ENCODE measurements around the gene EHD1. TPM values are rescaled to one million over a fixed set of nuclear protein-coding genes. Genes with fewer than 3 reads are reported as not detected.
"Not testable (repeated sequence)": the region's sequence is repeated elsewhere in the genome, so short reads cannot be mapped to it uniquely, and the experiment has no call there.

The EHD1 gene
- total RNA-seq, 1 donor from 2014 or later: 47.4 TPM

DNA sequence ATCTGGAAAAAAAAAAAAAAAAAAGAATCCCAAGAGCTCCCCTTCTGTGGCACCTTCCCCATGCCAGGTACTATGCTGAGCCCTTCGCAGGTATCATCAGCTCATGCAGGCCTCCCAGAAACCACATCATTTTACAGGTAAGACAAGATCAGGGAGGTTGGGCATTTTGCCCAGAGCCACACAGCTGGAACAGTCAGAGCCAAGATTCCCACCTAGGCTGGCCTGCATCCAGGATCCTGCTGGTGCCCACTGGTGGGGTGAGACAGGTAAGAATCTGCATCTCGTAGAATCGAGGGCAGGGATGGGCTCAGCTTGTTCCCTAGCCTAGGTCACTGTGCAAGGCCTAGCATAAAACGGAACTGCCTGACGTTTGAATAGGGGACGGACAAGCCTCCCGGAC, 52.4 kb downstream of the EHD1 start:
- intact Hi-C loops (cut with DNase I): no loop called here
- no peak for DNase-seq
- ATAC-seq (ENCODE audit: poor library complexity): no peak

DNA sequence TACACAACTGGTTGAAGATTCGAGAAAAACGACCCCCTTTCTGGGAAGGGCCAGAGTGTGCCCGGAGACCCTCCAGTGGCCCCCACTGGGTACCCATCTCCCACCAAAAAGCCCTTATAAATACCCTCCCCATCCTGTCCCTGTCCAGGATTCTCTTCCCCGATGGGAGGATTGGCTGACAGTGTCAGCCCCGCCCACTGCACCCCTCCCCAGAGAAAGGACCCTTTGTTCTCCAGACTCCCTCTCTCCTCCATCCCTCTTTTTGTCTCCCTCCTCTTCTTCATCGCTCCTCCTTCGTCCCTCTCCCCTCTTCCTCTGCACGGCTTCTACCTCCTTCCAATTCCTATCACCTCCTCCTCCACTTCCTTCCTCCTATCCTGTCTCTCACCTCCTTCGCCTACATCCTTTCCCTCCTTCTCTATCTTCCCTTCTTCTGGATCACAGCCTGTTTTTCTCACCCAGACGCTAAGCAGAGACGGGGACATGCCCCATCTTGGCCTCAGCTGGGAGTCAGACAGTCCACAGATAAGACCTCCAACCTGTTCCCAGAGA, 54.8 kb downstream of the EHD1 start:
- intact Hi-C loops (cut with DNase I): no loop called here
- DNase-seq (no peak), ATAC-seq (ENCODE audit: poor library complexity) (no peak)

DNA sequence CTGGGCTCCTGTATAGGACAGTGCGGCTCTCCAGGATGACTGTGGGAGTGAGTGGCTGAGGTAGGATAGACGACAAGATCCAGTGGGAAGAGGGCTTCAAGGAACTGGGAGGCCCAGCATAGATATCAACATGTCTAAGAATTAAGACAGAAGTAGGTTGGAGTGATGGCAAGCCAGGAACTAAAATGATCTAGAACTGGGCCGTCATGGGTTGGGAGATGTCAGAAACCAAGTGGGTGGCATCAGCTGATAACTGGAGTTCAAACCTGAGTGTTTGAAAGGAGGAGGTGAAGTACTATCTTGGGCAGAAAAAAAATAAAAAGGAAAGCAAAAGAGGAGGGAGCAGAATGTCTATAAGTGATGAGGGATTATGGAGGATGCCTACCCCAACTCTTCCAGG, 60.9 kb downstream of the EHD1 start:
- intact Hi-C loops (cut with DNase I): no loop called here
- DNase-seq: no peak
- no peak for ATAC-seq (ENCODE audit: poor library complexity)

DNA sequence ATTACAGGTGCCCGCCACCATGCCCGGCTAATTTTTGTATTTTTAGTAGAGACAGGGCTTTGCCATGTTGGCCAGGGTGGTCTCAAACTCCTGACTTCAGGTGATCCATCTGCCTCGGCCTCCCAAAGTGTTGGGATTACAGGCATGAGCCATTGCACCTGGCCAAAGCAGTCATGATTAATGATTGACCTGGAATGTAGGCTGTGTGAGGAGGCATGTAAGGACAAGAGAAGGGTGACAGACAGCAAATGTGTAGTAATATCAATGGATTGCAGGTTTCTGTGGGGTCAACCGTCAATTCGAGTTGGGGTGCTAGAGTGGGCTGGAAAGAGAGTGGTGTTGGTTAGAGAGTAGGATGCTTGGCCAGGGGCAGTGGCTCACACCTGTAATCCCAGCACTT, 63.0 kb downstream of the EHD1 start:
- intact Hi-C loops (cut with DNase I); DNase-seq; ATAC-seq (ENCODE audit: poor library complexity): not testable (repeated sequence)

DNA sequence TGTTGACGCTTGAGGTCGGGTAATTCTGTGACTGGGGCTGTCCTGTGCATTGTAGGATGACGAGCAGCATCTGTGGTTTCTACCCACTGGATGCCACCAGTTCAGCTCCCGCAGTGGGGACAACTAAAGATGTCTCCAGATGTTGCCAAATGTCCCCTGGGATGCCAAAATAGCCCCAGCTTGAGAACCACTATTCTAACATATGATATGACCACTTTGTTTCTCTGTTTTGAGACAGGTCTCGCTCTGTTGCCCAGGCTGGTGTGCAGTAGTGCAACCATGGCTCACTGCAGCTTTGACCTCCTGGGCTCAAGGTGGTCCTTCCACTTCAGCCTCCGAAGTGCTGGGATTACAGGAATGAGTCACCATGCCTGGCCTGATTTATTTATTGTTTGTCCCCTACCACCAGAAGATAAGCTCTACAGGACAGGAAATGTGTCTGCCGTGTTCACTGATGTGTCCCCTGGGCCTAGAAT, 63.7 kb downstream of the EHD1 start:
- intact Hi-C loops (cut with DNase I): no loop called here
- ATAC-seq (ENCODE audit: poor library complexity) (no peak), DNase-seq (no peak)

DNA sequence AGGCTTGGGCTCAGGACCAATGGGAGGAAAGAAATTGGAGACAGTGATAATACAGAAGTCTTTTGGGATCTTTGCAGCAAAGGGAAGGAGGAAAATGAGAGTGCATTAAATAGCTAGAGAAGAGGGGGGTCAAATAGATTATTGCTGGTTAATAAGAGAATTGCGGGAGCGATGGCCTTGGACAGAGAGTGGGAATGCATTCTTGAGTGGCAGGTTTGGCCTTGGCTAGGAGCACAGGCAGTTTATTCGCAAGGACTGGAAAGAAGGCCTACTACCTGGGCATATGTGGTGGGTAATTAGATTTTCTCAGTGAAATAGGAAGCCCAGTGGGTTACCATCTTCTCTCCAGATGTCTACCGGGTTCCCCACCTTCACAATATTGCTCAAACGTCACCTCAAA, 64.6 kb downstream of the EHD1 start:
- DNase-seq (no peak), ATAC-seq (ENCODE audit: poor library complexity) (no peak)
- intact Hi-C loops (cut with DNase I): no loop called here

DNA sequence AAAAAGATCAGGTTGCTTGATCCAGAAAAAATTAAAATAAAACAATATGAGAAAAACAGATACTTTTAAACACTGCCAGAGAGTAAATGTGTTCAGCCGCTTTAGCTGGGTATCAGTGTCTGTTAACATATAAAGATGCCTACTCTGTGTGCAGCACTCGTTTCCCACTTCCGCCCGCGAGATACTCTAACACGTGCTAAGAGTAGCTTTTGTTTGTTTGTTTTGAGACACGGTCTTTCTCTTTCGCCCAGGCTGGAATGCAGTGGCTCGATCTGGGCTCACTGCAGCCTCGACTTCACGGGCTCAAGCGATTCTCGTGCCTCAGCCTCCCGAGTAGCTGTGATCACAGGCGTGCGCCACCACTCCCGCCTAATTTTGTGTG, 67.5 kb downstream of the EHD1 start:
- intact Hi-C loops (cut with DNase I): no loop called here
- ATAC-seq (ENCODE audit: poor library complexity) (peak; percentile 13), DNase-seq (no peak)

DNA sequence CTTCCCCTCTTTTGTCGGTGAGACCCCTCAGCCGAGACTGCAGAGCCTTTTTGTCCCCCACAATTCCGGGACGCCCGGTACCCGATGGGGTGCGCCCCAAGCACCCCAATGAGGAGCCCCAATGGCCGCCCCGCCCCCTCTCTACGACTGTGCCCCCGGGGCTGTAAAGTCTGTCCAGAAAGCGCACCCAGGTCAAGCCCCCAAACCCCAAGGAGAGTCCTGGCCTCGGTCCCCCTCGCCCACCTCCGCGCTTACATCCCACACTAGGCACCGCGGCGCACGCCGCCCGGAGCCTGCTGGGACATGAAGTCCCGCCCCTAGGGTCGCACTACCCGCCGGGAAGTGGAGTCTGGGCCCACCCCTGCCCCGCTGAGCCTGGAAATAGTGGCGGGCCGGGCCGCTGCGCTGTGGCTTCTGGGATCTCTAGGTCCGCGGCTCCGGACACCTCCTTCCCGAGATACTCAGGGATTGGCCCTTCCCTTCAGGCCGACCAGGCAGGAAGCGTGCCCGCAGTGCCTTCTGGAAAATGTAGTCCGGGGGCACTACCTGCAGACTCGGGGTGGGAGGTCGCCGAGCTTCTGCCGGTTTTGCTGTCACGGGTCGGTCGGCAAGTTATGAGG, 68.0 kb downstream of the EHD1 start, which contains the start of gene MEN1:
MEN1 (minus strand) TSS at position 281 of the 620 bp plus-strand sequence. CDS start 442 bp downstream, outside the sequence.
- intact Hi-C loops (cut with DNase I): no loop called here

DNA sequence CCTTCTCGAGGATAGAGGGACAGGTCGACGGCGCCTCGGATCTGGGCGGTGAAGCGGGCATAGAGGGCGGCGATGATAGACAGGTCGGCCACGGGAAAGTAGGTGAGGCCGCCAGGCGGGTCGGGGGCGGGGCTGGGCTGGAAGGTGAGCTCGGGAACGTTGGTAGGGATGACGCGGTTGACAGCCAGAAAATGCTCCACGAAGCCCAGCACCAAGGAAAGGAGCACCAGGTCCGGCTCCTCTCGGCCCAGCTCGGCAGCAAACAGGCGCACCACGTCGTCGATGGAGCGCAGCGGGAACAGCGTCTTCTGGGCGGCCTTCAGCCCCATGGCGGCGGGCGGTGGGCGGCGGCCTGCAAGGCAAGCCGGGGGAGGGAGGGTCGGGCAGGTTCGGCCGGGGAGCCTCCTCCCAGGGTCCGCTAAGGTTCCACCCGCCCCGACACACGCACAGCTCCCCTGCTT, 68.6 kb downstream of the EHD1 start:
- ATAC-seq (ENCODE audit: poor library complexity): peak; percentile 9
- no peak for DNase-seq
- intact Hi-C loops (cut with DNase I): no loop called here

More for the DNA sequence above, 68.0 kb downstream of the EHD1 start, which contains the start of gene MEN1:
- peak; percentile 98 for DNase-seq
- peak; percentile 99 for ATAC-seq (ENCODE audit: poor library complexity)

DNA sequence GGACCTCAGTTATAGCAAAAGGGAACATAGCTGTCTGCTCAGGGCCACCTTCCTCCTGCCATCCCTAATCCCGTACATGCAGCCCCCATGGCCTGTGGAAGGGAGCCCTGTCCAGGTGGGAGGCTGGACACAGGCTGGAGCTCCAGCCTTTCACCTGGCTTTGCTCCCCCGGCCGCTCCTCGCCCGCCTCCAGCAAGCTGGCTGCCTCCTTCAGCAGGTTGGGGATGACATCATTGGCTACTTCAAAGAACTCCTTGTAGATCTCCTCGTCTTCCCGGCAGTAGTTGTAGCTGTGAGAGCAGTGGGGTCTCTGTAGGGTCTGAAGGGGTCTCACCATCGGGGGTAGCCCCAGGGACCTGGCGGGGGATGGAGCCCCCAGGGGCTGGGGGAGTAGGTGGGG, 72.9 kb downstream of the EHD1 start:
- DNase-seq: no peak
- ATAC-seq (ENCODE audit: poor library complexity): no peak
- intact Hi-C loops (cut with DNase I): no loop called here

DNA sequence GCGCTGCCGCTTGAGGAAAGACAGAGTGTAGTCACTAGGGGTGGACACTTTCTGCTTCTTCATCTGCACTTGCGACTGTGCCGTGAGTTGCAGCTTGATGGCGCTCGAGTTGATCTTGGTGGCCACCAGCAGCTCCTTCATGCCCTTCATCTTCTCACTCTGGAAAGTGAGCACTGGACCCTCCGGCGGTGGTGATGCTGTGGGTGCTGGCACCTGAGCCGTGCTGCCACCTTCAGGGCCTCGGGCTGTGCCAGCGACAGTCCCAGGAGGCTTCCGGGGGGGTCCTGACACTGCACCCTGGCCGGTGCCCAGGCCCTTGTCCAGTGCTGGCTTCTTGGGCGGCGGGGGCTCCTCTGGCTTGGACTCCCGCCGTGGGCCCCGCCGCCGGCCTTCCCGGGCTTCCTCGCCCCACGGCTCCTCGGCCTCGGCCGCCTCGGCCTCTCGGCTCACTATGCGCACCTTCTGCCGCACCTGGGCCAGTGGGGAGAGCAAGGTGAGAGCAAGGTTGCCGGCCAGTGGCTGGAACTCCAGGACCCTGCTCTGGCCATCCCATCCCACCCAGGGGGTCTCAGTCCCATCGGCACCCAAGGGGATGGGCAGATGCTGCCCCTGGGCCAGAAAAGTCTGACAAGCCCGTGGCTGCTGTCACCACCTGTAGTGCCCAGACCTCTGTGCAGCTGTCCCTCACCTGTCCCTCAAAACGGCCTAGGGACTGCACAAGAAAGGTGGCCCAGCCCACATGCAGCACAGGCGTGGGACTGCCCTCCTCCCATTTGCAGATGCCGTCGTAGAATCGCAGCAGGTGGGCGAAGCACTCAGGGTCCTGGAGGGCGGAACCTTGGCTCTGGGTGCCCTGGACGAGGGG, 73.8 kb downstream of the EHD1 start:
- no peak for DNase-seq
- intact Hi-C loops (cut with DNase I): no loop called here

DNA sequence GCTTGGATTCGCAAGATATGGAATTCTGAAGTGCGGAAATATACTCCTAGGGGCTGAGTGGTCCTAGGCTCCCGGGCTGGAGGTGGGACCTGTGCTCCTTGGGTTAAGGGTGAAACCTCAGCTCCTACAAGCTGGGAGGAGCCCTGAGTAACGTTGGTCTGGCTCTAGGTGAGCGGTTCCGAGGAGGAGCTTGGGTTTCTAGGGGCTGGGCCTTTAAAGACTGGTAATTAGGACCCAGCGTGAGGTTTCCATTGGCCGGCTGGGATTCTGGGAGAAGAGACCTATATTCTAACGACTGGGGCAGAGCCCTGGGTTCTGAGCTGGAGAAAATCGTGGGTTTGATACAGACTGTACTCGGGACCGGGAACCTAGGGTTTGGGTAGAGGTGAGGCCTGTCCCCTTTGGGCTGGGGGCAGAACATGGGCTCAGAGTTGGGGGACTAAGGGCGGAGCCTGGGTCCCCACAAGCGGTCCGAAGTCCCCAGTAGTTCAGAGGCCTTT, 74.5 kb downstream of the EHD1 start:
- ATAC-seq (ENCODE audit: poor library complexity): peak; percentile 3

More for the DNA sequence above, 73.8 kb downstream of the EHD1 start:
- no peak for ATAC-seq (ENCODE audit: poor library complexity)

DNA sequence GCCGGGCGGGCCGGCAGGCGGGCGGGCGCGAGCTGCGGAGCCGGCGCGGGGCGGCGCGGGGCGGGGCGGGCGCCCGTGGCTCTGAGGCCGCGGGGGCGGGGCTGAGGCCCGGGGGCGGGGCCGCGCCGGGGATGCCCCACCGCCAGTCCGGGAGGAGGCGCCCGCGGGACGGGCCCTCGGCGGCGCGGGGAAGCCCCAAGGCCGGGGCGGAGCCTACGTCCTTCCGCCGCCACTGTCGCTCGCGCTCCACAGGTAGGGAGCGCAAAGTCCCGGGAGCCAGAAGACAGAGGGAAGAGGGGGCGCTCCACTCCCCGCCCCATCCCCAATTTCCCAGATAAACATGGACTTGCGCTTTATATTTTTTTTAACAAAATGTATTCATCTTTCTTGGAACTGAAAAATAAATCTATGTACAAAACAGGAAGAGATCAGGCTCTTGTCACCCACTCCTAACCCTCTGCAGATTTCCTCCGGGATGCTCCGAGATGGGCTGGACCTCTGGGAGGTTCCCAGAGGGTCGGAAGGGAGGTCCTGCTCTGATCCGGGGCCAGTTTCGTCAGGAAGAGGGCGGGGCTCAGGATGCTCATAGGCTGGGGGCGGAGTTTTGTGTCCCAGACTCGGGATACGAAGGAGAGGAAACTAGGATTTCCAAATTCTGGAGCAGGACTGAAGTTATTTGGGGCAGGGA, 75.1 kb downstream of the EHD1 start, which contains the start of gene MAP4K2:
MAP4K2 (minus strand) TSS at position 57 of the 688 bp plus-strand sequence. CDS start 65 bp downstream, outside the sequence.
- peak; percentile 93 for DNase-seq
- intact Hi-C loops (cut with DNase I): no loop called here
- peak; percentile 95 for ATAC-seq (ENCODE audit: poor library complexity)

More for the DNA sequence above, 74.5 kb downstream of the EHD1 start:
- intact Hi-C loops (cut with DNase I): no loop called here
- DNase-seq: no peak

DNA sequence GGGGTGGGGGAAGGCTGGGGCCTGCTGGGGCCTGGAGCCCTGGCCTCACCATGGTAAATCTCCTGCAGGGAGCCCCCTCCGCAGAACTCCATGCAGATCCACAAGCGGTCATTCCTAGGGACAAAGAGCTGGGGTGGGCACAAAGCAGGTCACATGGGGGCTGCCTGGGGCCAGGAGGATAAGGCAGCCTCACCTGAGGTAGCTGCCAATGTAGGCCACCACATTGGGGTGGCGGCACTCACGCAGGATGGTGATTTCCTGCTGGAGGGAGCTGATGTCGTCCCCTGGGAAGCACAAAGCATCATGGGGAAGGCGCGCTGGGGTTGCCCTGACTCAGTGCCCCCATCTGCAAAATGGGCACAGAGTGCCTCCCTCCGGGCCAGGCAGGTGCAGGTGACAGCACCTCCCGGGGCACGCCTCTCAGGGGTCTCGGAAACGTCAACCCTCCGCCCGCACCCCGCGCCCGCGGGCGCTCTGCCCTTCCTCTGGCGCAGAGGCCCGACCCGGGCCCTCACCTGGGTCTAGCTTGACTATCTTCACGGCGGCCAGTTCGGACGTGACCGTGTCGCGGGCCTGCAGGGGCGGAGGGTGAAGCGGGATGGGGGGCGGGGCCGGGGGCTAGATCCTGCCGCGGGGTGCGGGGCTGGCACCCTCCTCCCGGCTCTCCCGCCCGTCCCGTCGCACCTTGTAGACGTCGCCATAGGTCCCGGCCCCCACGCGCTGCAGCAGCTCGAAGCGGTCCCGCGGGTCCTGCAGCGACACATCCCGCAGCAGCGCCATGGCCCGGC, 75.9 kb downstream of the EHD1 start:
- DNase-seq (no peak), ATAC-seq (ENCODE audit: poor library complexity) (no peak)
- intact Hi-C loops (cut with DNase I): no loop called here
